GM19099 (cell line): Measurements from ENCODE around the gene CD28.

Experiments
- POLR2A ChIP-seq: IDR thresholded peaks from 3 replicates; pipeline ENCODE4 v1.6.1; 2011; ENCODE audit warnings: low read depth; ENCODE audit not compliant: insufficient read length; ENCODE audit errors: extremely low read depth

The CD28 gene

DNA sequence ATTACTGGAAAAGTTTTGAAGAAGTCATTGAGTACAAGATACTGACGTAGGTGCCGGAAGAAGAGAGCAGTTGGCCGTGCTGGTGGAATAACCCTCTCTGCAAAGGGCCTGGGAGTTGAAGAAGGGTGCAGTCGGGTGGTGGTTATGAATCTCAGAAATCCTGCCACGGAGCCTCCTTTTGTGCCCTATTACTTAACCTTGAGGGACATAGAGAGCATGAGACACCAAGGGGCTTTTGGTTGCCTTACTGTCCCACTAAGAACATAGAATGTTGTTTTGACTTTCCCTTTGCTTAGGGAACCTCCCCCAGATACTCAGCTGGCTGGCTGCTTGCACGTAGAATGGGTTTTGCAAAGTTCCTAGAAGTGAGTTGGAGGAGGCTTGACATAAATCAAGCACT lies 1.3 kb upstream of the CD28 start:
- TF ChIP-seq POLR2A, result no peak

DNA sequence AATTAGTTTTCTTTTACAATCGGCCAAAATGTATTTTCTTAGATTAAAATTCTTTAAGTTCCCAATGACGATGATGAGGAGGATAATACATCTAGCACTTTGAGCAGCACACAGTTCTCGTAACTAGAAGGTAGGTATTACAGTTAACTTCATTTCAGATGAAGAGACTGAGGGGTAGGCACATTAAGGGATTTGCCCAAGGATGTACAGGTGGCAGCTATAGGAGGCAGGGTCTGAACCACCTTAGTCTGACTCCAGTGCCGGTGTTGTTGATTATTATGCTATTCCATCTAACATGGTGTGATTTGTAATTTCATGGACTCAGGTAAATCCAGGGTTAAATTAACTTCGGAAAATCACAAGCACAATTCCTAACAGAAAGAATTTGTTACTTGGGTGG lies 1.1 kb downstream of the CD28 start:
- TF ChIP-seq POLR2A, result no peak

DNA sequence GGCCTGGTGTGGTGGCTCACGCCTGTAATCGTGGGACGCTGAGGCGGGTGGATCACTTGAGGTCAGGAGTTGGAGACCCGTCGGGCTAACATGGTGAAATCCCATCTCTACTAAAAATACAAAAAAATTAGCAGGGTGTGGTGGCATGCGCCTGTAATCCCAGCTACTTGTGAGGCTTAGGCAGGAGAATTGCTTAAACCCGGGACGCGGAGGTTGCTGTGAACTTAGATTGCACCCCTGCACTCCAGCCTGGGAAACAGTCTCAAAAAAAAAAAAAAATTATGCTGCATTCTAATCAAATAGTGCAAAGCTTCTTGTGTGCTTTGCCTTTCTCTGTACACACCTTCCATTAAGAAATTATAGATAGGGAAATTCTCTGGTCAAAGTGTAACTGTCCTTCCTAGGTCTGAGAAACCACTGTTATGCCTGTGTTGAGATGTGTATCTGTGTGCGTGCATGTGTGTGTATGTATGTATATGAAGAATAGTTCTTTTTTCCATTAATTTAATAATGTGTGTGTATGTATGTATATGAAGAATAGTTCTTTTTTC lies 2.5 kb downstream of the CD28 start:
- TF ChIP-seq POLR2A, result no peak

DNA sequence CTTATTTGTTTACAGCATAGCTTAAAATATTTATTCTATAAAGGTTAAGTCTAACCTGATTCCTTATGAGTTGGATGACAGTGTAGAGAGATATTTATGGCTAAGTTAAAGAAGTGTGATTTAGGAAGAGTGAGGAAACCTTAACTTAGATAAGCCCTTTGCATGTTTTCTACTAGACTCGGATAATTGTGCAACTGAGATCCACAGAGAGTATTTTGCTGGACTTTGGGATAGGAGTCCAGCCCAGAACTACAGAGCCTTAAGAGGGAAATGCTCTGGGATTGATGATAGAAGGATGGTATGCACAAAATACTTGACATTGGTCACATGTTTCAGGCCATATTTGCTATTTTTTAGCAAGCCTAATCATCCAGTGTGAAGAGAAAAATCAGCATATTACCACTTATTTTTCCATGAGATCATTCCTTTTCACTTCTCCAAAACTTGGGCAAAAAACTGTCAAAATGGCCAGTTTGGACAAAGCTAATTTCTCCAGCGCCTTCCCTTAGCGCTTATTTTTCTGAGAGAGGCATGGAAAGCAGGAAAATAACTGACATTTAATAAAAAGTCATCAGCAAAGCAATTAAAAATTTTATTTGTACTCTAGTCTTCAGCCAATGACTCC lies 3.1 kb downstream of the CD28 start:
- TF ChIP-seq POLR2A, result no peak

DNA sequence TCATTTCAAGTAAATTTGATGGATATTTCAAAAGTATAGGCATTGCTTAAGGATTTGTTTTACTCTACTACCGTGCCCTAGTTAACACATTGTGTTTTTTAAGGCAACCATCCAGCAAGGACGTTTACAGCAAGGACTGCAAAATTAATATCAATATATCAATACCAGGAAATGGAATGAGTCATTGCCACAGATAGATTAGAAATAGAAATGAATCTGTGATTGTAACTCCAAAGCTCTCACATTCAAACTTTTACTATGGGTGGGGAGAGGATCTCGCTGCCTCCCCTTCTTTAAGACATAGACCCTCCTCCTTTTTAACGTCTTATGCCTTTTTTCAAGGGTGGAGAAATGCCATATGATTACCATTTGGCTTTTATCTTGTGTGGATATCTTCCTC lies 3.8 kb downstream of the CD28 start:
- no peak for TF ChIP-seq POLR2A

DNA sequence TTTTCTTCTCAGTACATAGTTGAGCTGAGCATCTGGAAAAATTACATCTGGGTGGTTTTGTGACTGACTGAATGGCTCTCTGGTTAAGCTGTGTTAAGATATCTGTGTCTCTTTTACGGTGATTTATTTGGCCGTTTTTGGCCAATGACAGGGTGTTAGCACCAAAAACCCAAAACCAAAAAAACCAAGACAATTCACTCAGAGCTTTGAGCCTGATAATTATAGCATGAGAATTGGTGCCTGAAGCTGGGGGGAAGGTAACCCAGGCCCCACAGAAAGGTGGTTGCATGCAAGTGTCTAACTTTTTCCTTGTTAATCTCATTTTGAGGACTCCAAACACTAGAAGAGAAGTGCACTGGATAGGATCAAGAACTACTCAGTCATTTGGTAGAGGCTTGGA lies 4.5 kb downstream of the CD28 start:
- no peak for TF ChIP-seq POLR2A

DNA sequence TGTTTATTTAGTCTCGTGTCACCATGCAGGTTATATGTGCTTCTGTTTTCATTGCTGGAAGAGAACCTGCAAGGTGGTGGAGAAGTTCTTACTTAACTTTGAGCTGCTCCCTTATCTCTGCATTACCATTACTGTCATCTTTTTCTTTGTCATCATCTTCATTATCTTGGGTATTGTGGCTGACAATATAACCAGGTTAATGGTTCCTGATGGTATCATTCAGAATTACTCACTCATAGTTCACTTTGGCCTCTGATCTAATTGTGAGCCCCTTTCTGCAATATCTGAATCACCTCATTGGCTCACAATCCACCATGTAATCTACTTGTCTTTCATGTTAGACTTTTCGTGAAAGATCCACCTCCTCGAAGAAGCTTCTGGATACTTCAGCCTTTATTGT lies 5.0 kb downstream of the CD28 start:
- TF ChIP-seq POLR2A, result no peak

DNA sequence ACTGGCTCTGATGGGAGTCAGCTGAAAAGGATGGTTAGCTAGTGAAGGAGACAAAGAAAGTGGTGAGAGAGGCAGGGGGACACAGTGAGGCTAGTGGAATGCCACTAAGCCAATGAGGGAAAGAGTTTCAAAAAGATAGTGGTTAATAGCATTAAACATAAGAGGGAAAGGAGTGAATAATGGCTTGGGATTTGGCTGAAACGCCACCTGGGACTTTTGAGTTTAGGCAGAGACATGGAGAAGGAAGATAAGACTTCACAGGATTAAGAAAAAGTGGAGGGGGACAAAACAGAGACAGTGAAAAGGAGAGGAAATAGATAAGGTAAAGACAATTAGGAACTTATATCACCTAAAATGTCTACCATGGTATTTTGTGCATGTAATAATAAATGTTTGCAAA lies 6.9 kb downstream of the CD28 start:
- no peak for TF ChIP-seq POLR2A

DNA sequence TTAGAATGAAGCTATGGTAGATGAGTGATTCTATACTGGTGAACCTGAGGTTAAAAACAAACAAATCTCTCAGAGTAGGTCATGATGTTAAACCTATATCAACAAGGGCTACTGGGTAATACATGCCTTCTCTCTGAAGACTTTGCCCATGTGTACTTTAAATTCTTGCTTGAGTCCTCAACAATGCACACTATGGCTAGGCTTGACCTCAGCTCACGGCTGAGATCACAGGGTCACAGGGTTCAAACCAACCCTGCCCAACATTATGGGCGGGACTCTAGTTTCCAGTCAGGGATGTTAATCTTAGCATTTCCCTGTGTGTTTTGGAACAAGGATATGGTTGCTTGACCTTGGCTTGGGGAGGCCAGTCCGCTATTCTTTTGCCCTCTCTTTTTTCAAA lies 7.7 kb downstream of the CD28 start:
- TF ChIP-seq POLR2A, result no peak

DNA sequence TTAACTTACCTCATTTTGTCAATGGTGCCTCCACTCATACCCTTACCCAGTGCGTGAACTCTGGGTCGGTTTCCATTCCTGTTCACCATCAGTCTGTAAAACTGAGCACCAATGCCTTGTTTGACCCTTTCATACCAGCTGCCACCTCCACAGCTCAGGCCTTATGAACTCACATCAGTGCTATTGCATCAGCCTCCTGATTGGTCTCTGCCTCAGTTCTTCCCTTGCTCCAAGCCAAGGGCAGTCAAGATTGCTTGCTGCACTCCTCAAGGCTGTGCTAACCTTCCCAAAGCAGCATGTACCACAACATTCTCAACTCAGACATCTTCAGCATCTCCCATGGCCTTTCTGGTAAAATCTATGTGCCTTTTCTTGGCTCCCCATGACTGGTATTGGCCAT lies 9.3 kb downstream of the CD28 start:
- no peak for TF ChIP-seq POLR2A

DNA sequence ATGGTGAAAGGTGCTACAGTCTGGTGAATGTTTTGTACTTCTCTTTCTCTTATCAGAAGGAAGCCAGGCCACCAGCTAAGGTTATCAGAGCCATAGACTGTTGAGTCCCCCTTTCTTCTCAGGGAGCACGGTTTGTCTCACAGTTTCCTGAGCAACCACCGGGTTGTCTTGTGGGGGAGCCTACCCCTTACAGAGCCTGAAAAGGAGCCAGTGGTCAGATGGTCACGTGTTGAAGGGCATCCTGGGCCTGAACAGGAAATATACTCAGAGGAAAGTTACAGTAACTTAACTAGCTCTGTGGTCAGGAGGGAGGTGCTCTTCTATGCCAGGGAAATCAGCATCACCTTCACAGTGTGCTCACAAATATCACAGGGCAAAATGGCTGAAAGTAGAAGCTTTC lies 11.6 kb downstream of the CD28 start:
- no peak for TF ChIP-seq POLR2A

DNA sequence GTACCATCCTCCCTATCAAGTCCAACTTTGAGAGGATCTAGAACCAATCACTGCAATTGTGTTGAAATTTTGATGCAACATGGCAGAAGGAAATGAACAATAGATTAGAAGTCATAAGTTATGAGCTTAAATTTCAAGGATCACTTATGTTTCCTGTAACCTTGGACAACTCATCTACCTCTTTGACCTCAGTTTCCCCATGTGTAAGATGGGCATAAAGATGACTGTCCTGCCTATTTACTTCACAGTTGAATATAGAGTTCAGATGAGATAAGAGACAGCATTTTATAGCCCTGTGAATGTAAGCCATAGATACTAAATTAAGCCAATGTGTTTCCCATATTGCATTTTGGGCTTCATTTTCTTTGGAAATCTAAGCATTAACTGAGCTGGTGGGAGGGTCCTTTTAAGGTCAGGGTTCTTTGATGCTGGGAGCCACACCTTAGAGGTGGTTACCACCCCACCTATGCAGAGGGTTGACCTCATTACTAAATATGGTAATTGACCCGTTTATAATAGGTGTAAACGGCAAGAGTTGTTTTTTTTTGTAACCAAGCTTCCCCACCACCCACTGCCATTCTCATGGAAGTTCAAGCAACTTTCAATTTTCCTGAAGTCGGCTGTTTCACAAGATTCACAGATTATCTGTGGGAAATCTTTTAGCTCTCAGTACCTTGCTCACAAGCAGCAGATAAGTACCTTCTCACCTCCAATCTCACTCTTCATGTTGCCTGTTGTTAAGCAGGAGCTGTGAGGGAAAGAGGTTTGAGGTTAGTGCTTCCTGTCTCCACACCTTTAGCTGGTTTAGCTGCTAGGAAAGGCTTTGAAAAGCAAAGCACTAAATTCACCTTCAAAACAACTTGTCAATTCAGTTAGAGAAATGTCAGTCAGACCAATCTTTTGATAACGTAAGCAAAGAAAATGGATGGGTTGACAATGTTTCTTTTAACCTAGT lies 13.3 kb downstream of the CD28 start:
- TF ChIP-seq POLR2A, result no peak

DNA sequence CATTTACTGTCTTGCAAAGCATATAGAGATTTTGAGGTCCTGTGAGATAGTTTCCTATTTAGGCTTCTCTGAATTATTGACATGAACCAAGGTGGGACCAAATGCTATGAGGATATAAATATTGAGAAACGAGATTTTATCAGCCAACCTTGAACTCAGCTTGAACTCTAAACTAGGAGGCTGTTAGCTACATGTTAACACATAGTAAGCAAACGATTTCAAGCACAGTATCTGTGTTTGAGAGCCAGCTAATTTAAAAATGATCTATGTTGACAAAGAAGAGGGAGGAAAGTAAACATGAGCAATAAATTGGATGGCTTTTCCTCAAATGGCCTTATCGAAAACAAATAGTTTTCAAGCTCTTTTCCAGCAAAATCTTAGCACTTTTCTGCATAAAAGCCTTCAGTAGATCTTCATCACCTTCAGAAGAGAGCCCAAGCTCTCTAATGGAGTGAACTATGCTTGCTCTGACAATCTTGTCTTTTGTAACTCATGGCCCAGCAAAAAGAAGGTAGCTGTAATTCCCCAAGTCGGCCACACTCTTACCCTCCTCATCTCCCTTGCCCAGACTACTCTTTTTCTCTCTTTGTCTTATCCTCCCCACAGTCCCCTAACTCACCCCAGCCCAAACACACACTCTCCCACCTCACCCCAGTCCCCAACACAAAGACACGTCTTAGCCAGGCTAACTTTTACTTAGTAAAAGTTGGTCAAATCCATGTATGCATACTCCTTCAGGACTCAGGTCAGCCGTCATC lies 14.7 kb downstream of the CD28 start:
- no peak for TF ChIP-seq POLR2A

DNA sequence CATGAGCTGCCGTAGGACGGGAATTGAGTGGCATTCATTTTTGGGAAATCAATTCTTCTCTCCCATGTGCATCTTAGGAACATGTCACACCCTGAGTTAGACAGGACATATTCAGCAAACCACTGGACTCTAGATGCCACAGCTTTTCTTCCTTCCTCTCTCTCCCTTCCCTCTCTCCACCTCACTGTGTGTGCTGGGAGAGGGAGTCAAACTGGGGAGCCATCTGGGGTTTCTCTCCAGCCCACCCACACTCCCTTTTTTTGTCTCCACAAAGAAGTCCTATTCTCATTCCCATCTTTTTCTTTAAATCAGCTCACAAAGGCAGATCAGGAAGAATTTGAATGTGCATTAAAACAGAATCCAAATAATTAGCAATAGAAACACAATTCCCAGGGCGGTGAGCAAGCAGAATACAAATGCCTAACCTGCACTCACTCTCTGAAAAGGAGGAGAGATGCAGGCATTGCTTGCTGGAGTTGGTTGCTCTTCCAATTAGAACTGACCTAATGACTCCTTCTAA lies 15.4 kb downstream of the CD28 start:
- TF ChIP-seq POLR2A, result no peak

DNA sequence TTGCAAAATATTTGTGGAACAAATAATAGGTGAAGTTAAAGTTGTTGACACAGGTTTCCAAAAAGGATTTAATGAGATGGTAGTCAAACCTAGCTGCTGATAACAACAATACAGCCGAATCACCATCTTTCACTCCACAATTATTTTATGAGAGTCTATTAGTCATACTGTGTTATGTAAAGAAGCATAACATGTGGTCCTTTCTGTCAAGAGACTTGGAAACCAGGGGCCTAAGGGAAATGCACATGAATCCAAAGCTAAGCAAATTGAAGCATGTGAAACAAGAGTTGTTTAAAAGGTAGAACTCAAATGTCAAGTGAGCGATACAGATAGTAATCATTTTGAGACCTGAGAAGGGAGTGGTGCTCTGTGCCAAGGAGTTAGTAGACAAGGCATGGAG lies 16.0 kb downstream of the CD28 start:
- no peak for TF ChIP-seq POLR2A
